Upper lobe of left lung (tissue), 4 donors: ENCODE results near the gene ANO2.

Experiments used
- POLR2AphosphoS5 ChIP-seq, 2 donors: sonication (generic); formaldehyde crosslinking; IDR thresholded peaks; one replicate each; pipeline ENCODE4 v1.5.1; 2017; ENCODE audit warnings: antibody characterized with exemption in 2 of 2
- TF ChIP-seq, protein P1 (sequence below), 6 experiments: fragments of 450-650 bp in 4 of 6; fragments of 200-600 bp in 2 of 6; sonication (generic) in 2 of 6; IDR thresholded peaks; one replicate each; pipeline ENCODE4 v1.5.1; 2016 to 2019; ENCODE audit warnings: antibody characterized with exemption in 6 of 6

DNA sequence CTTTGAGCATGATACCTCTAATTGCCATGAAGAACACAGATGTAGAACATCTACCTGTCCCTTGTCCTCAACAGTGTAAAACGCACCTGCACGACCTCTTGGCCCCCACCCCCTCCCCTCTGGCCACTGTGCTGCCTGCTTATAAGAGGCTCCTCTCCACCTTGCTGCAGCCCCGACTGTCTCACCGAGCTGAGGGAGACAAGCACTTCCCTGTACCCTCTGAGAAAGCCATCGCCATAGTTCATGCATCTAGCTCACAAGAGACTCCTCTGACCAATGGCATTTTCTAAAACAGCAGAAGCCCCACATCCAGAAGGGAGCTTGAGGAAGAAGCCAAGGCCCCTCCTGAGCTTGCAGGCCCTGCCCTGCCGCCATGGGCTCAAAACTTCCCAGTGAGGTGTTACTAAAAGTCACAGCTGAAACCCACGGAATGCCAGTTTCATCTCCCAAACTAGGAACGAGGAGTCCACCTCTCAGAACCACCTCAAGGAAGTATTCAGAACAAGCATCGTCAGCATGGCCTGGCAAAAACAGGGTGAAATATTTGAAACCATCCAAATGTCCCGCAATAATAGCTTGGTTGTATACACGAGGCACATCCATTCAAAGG is 21.5 kb upstream of the ANO2 start:
- TF ChIP-seq POLR2AphosphoS5 (IDR thresholded peaks at IDR 0.05), result no peak
- TF ChIP-seq, protein P1, sequence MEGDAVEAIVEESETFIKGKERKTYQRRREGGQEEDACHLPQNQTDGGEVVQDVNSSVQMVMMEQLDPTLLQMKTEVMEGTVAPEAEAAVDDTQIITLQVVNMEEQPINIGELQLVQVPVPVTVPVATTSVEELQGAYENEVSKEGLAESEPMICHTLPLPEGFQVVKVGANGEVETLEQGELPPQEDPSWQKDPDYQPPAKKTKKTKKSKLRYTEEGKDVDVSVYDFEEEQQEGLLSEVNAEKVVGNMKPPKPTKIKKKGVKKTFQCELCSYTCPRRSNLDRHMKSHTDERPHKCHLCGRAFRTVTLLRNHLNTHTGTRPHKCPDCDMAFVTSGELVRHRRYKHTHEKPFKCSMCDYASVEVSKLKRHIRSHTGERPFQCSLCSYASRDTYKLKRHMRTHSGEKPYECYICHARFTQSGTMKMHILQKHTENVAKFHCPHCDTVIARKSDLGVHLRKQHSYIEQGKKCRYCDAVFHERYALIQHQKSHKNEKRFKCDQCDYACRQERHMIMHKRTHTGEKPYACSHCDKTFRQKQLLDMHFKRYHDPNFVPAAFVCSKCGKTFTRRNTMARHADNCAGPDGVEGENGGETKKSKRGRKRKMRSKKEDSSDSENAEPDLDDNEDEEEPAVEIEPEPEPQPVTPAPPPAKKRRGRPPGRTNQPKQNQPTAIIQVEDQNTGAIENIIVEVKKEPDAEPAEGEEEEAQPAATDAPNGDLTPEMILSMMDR (IDR thresholded peaks at IDR 0.05), result no peak
